Central memory CD8-positive, alpha-beta T cell (primary cell): ENCODE results near the gene SCG3.
A peak's percentile ranks its signal among the peaks of the same experiment; 100 is the strongest.

Source experiments
- ATAC-seq: fragments of 150-1000 bp; cut with Tn5 transposase; replicated peaks from 2 replicates; pipeline ENCODE4 v1.10.0; 2022; ENCODE audit warnings: mild to moderate bottlenecking, moderate FRiP score, moderate number of reproducible peaks; ENCODE audit not compliant: poor library complexity, severe bottlenecking; ENCODE audit errors: extremely low read depth
- DNase-seq, 2 donors: peaks; one replicate each; pipeline ENCODE4 v3.0.0; 2021; ENCODE audit warnings: low spot score in 2 of 2
- H3K27ac Mint-ChIP-seq: one replicate; pipeline ENCODE4 v1.8.0; 2022; ENCODE audit warnings: low read depth, mild to moderate bottlenecking, moderate library complexity, mixed read lengths
- H3K27me3 Mint-ChIP-seq: one replicate; pipeline ENCODE4 v1.8.0; 2022; ENCODE audit warnings: mixed read lengths
- H3K36me3 Mint-ChIP-seq: one replicate; pipeline ENCODE4 v1.8.0; 2022; ENCODE audit warnings: mild to moderate bottlenecking, moderate library complexity, mixed read lengths; ENCODE audit not compliant: insufficient read depth
- H3K4me1 Mint-ChIP-seq: one replicate; pipeline ENCODE4 v1.8.0; 2022; ENCODE audit warnings: mixed read lengths
- H3K4me3 Mint-ChIP-seq: one replicate; pipeline ENCODE4 v1.8.0; 2022; ENCODE audit warnings: mild to moderate bottlenecking, moderate library complexity, mixed read lengths
- H3K9me3 Mint-ChIP-seq: one replicate; pipeline ENCODE4 v1.8.0; 2022; ENCODE audit warnings: mixed read lengths

SCG3 gene

GRCh38 chr15:51757450-51757849 lies 76.1 kb downstream of the SCG3 start:
- no peak overlapping the region for H3K27ac Mint-ChIP-seq
- no peak for DNase-seq
- H3K36me3 Mint-ChIP-seq: peaks cover 4% of the 10 kb centered on the region
- H3K9me3 Mint-ChIP-seq: no peaks in the 10 kb centered on the region
- H3K4me3 Mint-ChIP-seq: no peak overlapping the region
- no peaks in the 10 kb centered on the region for H3K27me3 Mint-ChIP-seq
- ATAC-seq: no peak
- peaks cover 21% of the 10 kb centered on the region for H3K4me1 Mint-ChIP-seq

GRCh38 chr15:51758645-51759044 lies 77.3 kb downstream of the SCG3 start:
- no peak overlapping the region for H3K27ac Mint-ChIP-seq
- peaks cover 10% of the 10 kb centered on the region for H3K4me1 Mint-ChIP-seq
- H3K36me3 Mint-ChIP-seq: peaks cover 2% of the 10 kb centered on the region
- ATAC-seq (no peak), DNase-seq (no peak)
- no peaks in the 10 kb centered on the region for H3K9me3 Mint-ChIP-seq
- no peaks in the 10 kb centered on the region for H3K27me3 Mint-ChIP-seq
- no peak overlapping the region for H3K4me3 Mint-ChIP-seq

- H3K4me1 Mint-ChIP-seq: peaks cover under 1% of the 10 kb centered on the region
- H3K27me3 Mint-ChIP-seq: no peaks in the 10 kb centered on the region
- ATAC-seq (no peak), DNase-seq (no peak)
- no peaks in the 10 kb centered on the region for H3K9me3 Mint-ChIP-seq
- peaks cover 2% of the 10 kb centered on the region for H3K36me3 Mint-ChIP-seq
- no peak overlapping the region for H3K4me3 Mint-ChIP-seq
- no peak overlapping the region for H3K27ac Mint-ChIP-seq
These were observed 78.3 kb downstream of the SCG3 start for GRCh38 chr15:51759557-51760070.

DNA sequence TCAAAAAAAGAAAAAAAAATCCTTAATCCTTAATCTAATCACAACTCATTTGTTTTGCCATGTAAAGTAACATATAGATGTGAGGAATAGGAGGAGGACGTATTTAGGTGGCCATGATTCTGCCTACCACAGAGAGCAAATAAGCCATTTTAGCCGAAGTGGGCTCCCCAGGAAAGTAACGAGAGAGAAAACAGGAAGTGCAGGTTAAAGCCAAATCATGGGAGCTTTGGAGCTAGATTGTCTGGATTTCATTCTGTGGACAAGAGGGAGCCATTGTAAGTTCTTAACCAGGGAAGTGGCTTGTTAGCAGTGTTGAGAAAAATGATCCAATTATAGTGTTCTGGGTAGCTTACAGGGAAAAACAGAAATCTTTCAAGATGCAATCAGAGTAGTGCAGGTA lies 79.5 kb downstream of the SCG3 start:
- DNase-seq: no peak
- ATAC-seq: no peak
- H3K36me3 Mint-ChIP-seq: peaks cover 2% of the 10 kb centered on the region
- no peaks in the 10 kb centered on the region for H3K9me3 Mint-ChIP-seq
- H3K4me1 Mint-ChIP-seq: no peaks in the 10 kb centered on the region
- no peak overlapping the region for H3K4me3 Mint-ChIP-seq
- no peak overlapping the region for H3K27ac Mint-ChIP-seq
- H3K27me3 Mint-ChIP-seq: no peaks in the 10 kb centered on the region

DNA sequence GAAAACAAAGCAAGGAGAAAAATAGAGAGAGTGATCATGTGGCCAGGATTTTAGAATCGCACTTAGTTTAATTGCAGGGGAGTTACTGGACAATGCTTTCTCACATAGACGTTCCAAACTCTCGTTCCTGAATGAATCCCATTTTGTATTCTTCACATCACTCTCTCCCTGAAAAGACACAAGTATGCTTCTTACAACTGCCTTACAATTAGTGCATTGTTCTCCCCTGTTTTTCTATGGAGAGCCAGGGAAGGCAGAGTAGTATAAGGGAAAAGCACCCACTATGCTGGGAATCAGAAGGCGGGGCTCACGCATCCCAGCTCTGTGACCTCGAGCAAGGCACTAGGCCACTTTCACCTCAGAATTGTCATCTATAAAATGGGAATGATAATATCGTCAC lies 84.4 kb downstream of the SCG3 start:
- DNase-seq (no peak), ATAC-seq (no peak)
- no peak overlapping the region for H3K4me3 Mint-ChIP-seq
- no peaks in the 10 kb centered on the region for H3K27me3 Mint-ChIP-seq
- H3K27ac Mint-ChIP-seq: no peak overlapping the region
- H3K4me1 Mint-ChIP-seq: peaks cover 7% of the 10 kb centered on the region
- no peaks in the 10 kb centered on the region for H3K9me3 Mint-ChIP-seq
- peaks cover 16% of the 10 kb centered on the region for H3K36me3 Mint-ChIP-seq

DNA sequence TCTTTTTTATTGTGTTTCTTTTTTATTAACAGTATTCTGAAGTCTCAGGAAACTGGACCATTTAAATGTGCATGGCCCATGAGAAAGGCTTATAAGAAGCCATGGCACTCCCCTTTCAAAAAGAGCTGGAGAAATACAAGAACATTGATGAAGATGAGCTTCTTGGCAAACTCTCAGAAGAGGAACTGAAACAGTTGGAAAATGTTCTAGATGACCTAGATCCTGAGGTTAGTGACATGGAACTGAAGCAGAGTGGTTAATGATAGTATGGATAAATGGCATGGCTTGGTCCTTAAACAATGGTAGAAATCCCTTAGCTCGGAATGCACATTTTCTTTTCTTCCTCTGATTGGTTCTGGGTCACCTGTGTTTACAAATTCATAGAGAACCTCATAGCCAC lies 85.0 kb downstream of the SCG3 start:
- H3K4me3 Mint-ChIP-seq: no peak overlapping the region

DNA sequence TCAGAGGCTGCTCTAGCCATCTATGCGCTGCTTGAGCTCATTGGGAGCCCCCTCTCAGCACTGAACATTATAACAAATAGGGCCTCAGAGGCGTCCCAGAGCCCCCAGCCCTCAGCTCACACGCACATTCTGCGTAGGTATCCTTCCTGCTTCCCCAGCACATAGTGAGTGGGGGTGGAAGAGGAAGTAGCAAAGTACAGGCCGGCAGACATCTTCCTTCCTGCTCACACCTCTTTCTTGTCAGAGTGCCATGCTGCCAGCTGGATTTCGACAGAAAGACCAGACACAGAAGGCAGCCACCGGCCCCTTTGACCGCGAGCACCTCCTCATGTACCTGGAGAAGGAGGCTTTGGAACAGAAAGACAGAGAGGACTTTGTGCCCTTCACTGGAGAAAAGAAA lies 86.7 kb downstream of the SCG3 start:
- Mint-ChIP-seq H3K4me1 (peaks cover 7% of the 10 kb centered on the region), H3K9me3 (no peaks in the 10 kb centered on the region), H3K4me3 (no peak overlapping the region), H3K36me3 (peaks cover 18% of the 10 kb centered on the region), H3K27ac (peak overlapping the region; percentile 62), H3K27me3 (no peaks in the 10 kb centered on the region)
- DNase-seq (no peak), ATAC-seq (peak; percentile 62)

More for the DNA sequence above, 85.0 kb downstream of the SCG3 start:
- Mint-ChIP-seq H3K9me3 (no peaks in the 10 kb centered on the region), H3K27ac (no peak overlapping the region), H3K36me3 (peaks cover 18% of the 10 kb centered on the region), H3K4me1 (peaks cover 7% of the 10 kb centered on the region), H3K27me3 (no peaks in the 10 kb centered on the region)
- ATAC-seq (no peak), DNase-seq (no peak)
